CD14-positive monocyte (primary cell): Measurements from ENCODE around the gene TRIM15. TPM values are rescaled to one million over a fixed set of nuclear protein-coding genes. Genes with fewer than 3 reads are reported as not detected.

Source experiments
- DNase-seq, 3 donors: peaks; one replicate each; pipeline ENCODE4 v3.0.0-alpha.2; 2011 to 2022
- H2AFZ ChIP-seq: 2 replicates; pipeline ENCODE4 v1.6.0; 2012; ENCODE audit warnings: mild to moderate bottlenecking, low read depth, low read length, inconsistent platforms; ENCODE audit not compliant: insufficient read depth, poor library complexity, severe bottlenecking
- H3K27ac ChIP-seq, 2 donors: 1 replicate in 1 of 2; 2 replicates in 1 of 2; pipeline ENCODE4 v1.5.1; 2012 to 2013; ENCODE audit warnings: low read length in 2 of 2, control low read depth in 1 of 2, inconsistent platforms in 1 of 2, low read depth in 1 of 2, mild to moderate bottlenecking in 1 of 2
- H3K27me3 ChIP-seq, 2 donors: one replicate each; pipeline versions ENCODE4 v1.6.0 to v1.6.1; 2011 to 2013; ENCODE audit warnings: low read length in 2 of 2; ENCODE audit not compliant: control insufficient read depth in 2 of 2, insufficient read depth in 2 of 2
- H3K36me3 ChIP-seq, 2 donors: replicated peaks in 1 of 2; 1 replicate in 1 of 2; 2 replicates in 1 of 2; pipeline versions ENCODE4 v1.5.1 to v1.6.1; 2012 to 2013; ENCODE audit warnings: low read length in 2 of 2, control low read depth in 1 of 2, inconsistent platforms in 1 of 2, mild to moderate bottlenecking in 1 of 2; ENCODE audit not compliant: insufficient read depth in 2 of 2, control insufficient read depth in 1 of 2
- H3K4me1 ChIP-seq, 2 donors: 1 replicate in 1 of 2; 2 replicates in 1 of 2; pipeline versions ENCODE4 v1.5.1 to v1.6.1; 2012 to 2013; ENCODE audit warnings: low read length in 2 of 2, control low read depth in 1 of 2, inconsistent platforms in 1 of 2, mild to moderate bottlenecking in 1 of 2, moderate library complexity in 1 of 2; ENCODE audit not compliant: insufficient read depth in 2 of 2, control insufficient read depth in 1 of 2
- H3K4me2 ChIP-seq: replicated peaks from 2 replicates; pipeline ENCODE3; 2012; ENCODE audit warnings: low read length, moderate library complexity, mild to moderate bottlenecking; ENCODE audit not compliant: poor library complexity, severe bottlenecking; ENCODE audit errors: extremely low read depth
- H3K4me3 ChIP-seq, 3 experiments: fragments of 200-600 bp in 1 of 3; sonication (generic) in 1 of 3; replicated peaks in 1 of 3; 1 replicate in 2 of 3; 2 replicates in 1 of 3; pipeline ENCODE4 v1.5.1; 2011 to 2013; ENCODE audit warnings: low read length in 3 of 3, mild to moderate bottlenecking in 3 of 3, control low read depth in 2 of 3, low read depth in 2 of 3, inconsistent platforms in 1 of 3, moderate library complexity in 1 of 3
- H3K79me2 ChIP-seq: 2 replicates; pipeline ENCODE4 v1.6.0; 2012; ENCODE audit warnings: mild to moderate bottlenecking, control low read depth, inconsistent platforms, low read length, moderate library complexity; ENCODE audit not compliant: insufficient read depth
- H3K9ac ChIP-seq: 2 replicates; pipeline ENCODE4 v1.6.0; 2017; ENCODE audit warnings: low read length, mild to moderate bottlenecking; ENCODE audit not compliant: insufficient read depth, poor library complexity, severe bottlenecking
- H3K9me3 ChIP-seq, 2 donors: replicated peaks in 1 of 2; 1 replicate in 1 of 2; 2 replicates in 1 of 2; pipeline versions ENCODE4 v1.5.1 to v1.6.1; 2012 to 2013; ENCODE audit warnings: low read length in 2 of 2, control low read depth in 1 of 2; ENCODE audit not compliant: control insufficient read depth in 1 of 2, insufficient read depth in 1 of 2
- H4K20me1 ChIP-seq: 2 replicates; pipeline ENCODE4 v1.6.0; 2012; ENCODE audit warnings: mild to moderate bottlenecking, low read length, control low read depth, moderate library complexity; ENCODE audit not compliant: insufficient read depth
- H3K27ac Mint-ChIP-seq, 7 donors: one replicate each; pipeline ENCODE4 v1.8.0; 2020; ENCODE audit warnings: mild to moderate bottlenecking in 7 of 7, mixed read lengths in 7 of 7, moderate library complexity in 6 of 7, inconsistent platforms in 2 of 7
- H3K27me3 Mint-ChIP-seq, 3 donors: one replicate each; pipeline ENCODE4 v1.8.0; 2021 to 2022; ENCODE audit warnings: low read depth in 3 of 3, mild to moderate bottlenecking in 3 of 3, mixed read lengths in 3 of 3, moderate library complexity in 3 of 3, inconsistent platforms in 1 of 3
- H3K36me3 Mint-ChIP-seq, 2 donors: one replicate each; pipeline ENCODE4 v1.8.0; 2020; ENCODE audit warnings: mixed read lengths in 2 of 2, inconsistent platforms in 1 of 2, mild to moderate bottlenecking in 1 of 2
- H3K4me1 Mint-ChIP-seq: one replicate; pipeline ENCODE4 v1.8.0; 2020; ENCODE audit warnings: mild to moderate bottlenecking, mixed read lengths
- H3K4me3 Mint-ChIP-seq, 2 donors: one replicate each; pipeline ENCODE4 v1.8.0; 2020; ENCODE audit warnings: mild to moderate bottlenecking in 2 of 2, mixed read lengths in 2 of 2, moderate library complexity in 1 of 2
- H3K9me3 Mint-ChIP-seq, 7 donors: one replicate each; pipeline ENCODE4 v1.8.0; 2020 to 2022; ENCODE audit warnings: mixed read lengths in 7 of 7, mild to moderate bottlenecking in 6 of 7, moderate library complexity in 6 of 7, inconsistent platforms in 2 of 7
- CTCF ChIP-seq: fragments of 200-600 bp; IDR thresholded peaks from one replicate; pipeline ENCODE4 v1.8.0; 2022; ENCODE audit warnings: antibody characterized with exemption, mild to moderate bottlenecking
- WGBS: methylation state at CpG from one replicate; pipeline ENCODE4 v1.1.5; 2013; ENCODE audit warnings: missing lambda C conversion rate; ENCODE audit not compliant: insufficient coverage; 5-methylcytosine and 5-hydroxymethylcytosine counted together
- intact Hi-C, 2 donors: fragments of 100-400 bp; cut with micrococcal nuclease; formaldehyde crosslinking; loops; one replicate each; pipeline versions ENCODE4 v1.15.0 to v1.15.1; 2023
- polyA plus RNA-seq, 3 donors: library from polyadenylated mRNA; depleted of rRNA in 1 of 3; unstranded in 2 of 3; stranded (reverse) in 1 of 3; fragments of 300-500 nt in 2 of 3; fragments of >200 nt in 1 of 3; fragmentation: Illumina TruSeq in 2 of 3; gene quantifications; 1 replicate in 2 of 3; 2 replicates in 1 of 3; pipeline ENCODE4 v1.2.3, GENCODE V29; 2012 to 2021

TRIM15 gene
- polyA plus RNA-seq, 3 donors = not detected

GRCh38 chr6:30184417-30185031, 21.2 kb downstream of the TRIM15 start:
- peaks cover 13% of the 10 kb centered on the region for H4K20me1 ChIP-seq
- H3K27me3 Mint-ChIP-seq = peaks cover 1 to 6% (median 2%) of the 10 kb centered on the region in 3 donors

GRCh38 chr6:30185846-30186484, 22.6 kb downstream of the TRIM15 start:
- Histone ChIP-seq H3K9ac (no peak overlapping the region), H3K9me3 (peaks cover 5 to 9% of the 10 kb centered on the region in 2 donors), H3K4me1 (no peaks in the 10 kb centered on the region), H3K36me3 (peaks cover 60 to 65% of the 10 kb centered on the region in 2 donors), H3K4me3 (no peak overlapping the region), H4K20me1 (peaks cover 24% of the 10 kb centered on the region), H2AFZ (no peak overlapping the region), H3K27me3 (no peaks in the 10 kb centered on the region), H3K4me2 (no peak overlapping the region), H3K27ac (no peak overlapping the region), H3K79me2 (no peaks in the 10 kb centered on the region)
- Mint-ChIP-seq H3K4me1 (no peaks in the 10 kb centered on the region), H3K27me3 (peaks cover 0 to 4% (median 1%) of the 10 kb centered on the region in 3 donors), H3K27ac (peak overlapping the region in 1 of 7 donors; percentile 28), H3K4me3 (no peak overlapping the region), H3K36me3 (peaks cover 61 to 64% of the 10 kb centered on the region in 2 donors), H3K9me3 (peaks cover 1 to 10% (median 6%) of the 10 kb centered on the region in 7 donors)
- no peak for TF ChIP-seq CTCF
- intact Hi-C loops = no loop called here
- 90% methylated on average over 19 of the region's 20 CpGs for WGBS
- DNase-seq = no peak

More at GRCh38 chr6:30184417-30185031, 21.2 kb downstream of the TRIM15 start:
- no peak overlapping the region for H3K27ac ChIP-seq
- Mint-ChIP-seq H3K4me3 (no peak overlapping the region), H3K27ac (peak overlapping the region in 1 of 7 donors; percentile 60), H3K9me3 (peaks cover 9 to 24% (median 16%) of the 10 kb centered on the region in 7 donors), H3K4me1 (no peaks in the 10 kb centered on the region), H3K36me3 (peaks cover 46 to 49% of the 10 kb centered on the region in 2 donors)
- H3K9ac ChIP-seq = no peak overlapping the region
- no peak overlapping the region for H3K4me3 ChIP-seq
- TF ChIP-seq CTCF = no peak
- H3K36me3 ChIP-seq = peaks cover 46 to 51% of the 10 kb centered on the region in 2 donors
- no peak overlapping the region for H3K4me2 ChIP-seq
- WGBS = 100% methylated on average over 1 of the region's 5 CpGs
- DNase-seq = no peak
- intact Hi-C loops = no loop called here
- H3K79me2 ChIP-seq = no peaks in the 10 kb centered on the region
- no peaks in the 10 kb centered on the region for H3K4me1 ChIP-seq
- H2AFZ ChIP-seq = no peak overlapping the region
- peaks cover 2 to 5% of the 10 kb centered on the region in 2 donors for H3K27me3 ChIP-seq
- peaks cover 9 to 15% of the 10 kb centered on the region in 2 donors for H3K9me3 ChIP-seq
